Spleen (tissue), 7 donors: ENCODE results near the gene SERPINC1.

Experiments used
- CTCF ChIP-seq, 11 experiments: fragments of 200-600 bp in 7 of 11; fragments of 450-650 bp in 4 of 11; sonication (generic) in 4 of 11; IDR thresholded peaks in 8 of 11; conservative IDR thresholded peaks in 3 of 11; 1 replicate in 7 of 11; 2 replicates in 4 of 11; pipeline versions ENCODE4 v1.4.0 to v1.8.0; 2016 to 2021; ENCODE audit warnings: antibody characterized with exemption in 11 of 11, inconsistent platforms in 4 of 11, mild to moderate bottlenecking in 1 of 11
- POLR2A ChIP-seq, 3 donors: fragments of 450-650 bp; IDR thresholded peaks; one replicate each; pipeline ENCODE4 v1.5.1; 2017; ENCODE audit warnings: antibody characterized with exemption in 3 of 3, mild to moderate bottlenecking in 1 of 3
- POLR2AphosphoS5 ChIP-seq, 3 donors: sonication (generic); formaldehyde crosslinking; IDR thresholded peaks; one replicate each; pipeline ENCODE4 v1.5.1; 2017; ENCODE audit warnings: antibody characterized with exemption in 3 of 3
- donor health status: DM: no; HTN: no; CAD: no; lungs with moderate emphysema.
- donor health status: DM: no; HTN: no; CAD: no.
- donor health status: DM: no; HTN: no; CAD: no.

- TF ChIP-seq CTCF (IDR thresholded peaks at IDR 0.05 in 8 of 11, conservative IDR thresholded peaks at IDR 0.05 in 3 of 11) (no peak), POLR2AphosphoS5 (IDR thresholded peaks at IDR 0.05) (no peak), POLR2A (IDR thresholded peaks at IDR 0.05) (no peak)
These were observed 13.1 kb downstream of the SERPINC1 start for GRCh38 chr1:173903827-173904531.
